B cell (primary cell): ENCODE measurements around the gene CIZ1.

Experiments
- CTCF ChIP-seq: fragments of 200-600 bp; IDR thresholded peaks from one replicate; pipeline ENCODE4 v1.8.0; 2022; ENCODE audit warnings: antibody characterized with exemption, mild to moderate bottlenecking
- EZH2 ChIP-seq: IDR thresholded peaks from 2 replicates; pipeline ENCODE4 v1.6.1; 2012; ENCODE audit warnings: borderline replicate concordance, low read depth, mild to moderate bottlenecking, moderate library complexity, low read length; ENCODE audit not compliant: insufficient read depth, poor library complexity, severe bottlenecking

GRCh38 chr9:128149001-128149701 lies 42.2 kb downstream of the CIZ1 start, which contains the start of gene LCN2:
- TF ChIP-seq EZH2 (no peak), CTCF (no peak)
